GM23248 (cell line): ENCODE measurements around the gene MFSD8. TPM values are rescaled to one million over a fixed set of nuclear protein-coding genes. Genes with fewer than 3 reads are reported as not detected.

Experiments
- DNase-seq: peaks from one replicate; pipeline ENCODE4 v3.0.0-alpha.2; 2015
- H2AFZ ChIP-seq: fragments of 200-600 bp; sonication (generic); 2 replicates; pipeline ENCODE4 v1.6.1; 2016; ENCODE audit warnings: antibody characterized with exemption
- H3F3A ChIP-seq: fragments of 200-600 bp; sonication (generic); 2 replicates; pipeline ENCODE4 v1.6.1; 2016; ENCODE audit warnings: mild to moderate bottlenecking, antibody characterized with exemption, mixed run types; ENCODE audit not compliant: insufficient read depth
- H3K27ac ChIP-seq: fragments of 200-600 bp; sonication (generic); 2 replicates; pipeline ENCODE4 v1.5.1; 2016; ENCODE audit warnings: mild to moderate bottlenecking
- H3K27me3 ChIP-seq: fragments of 200-600 bp; sonication (generic); replicated peaks from 2 replicates; pipeline ENCODE4 v1.6.1; 2016; ENCODE audit warnings: mild to moderate bottlenecking; ENCODE audit not compliant: insufficient read depth
- H3K36me3 ChIP-seq: fragments of 200-600 bp; sonication (generic); 2 replicates; pipeline ENCODE4 v1.6.1; 2016; ENCODE audit warnings: low read depth, mild to moderate bottlenecking
- H3K4me1 ChIP-seq: fragments of 200-600 bp; sonication (generic); 2 replicates; pipeline ENCODE4 v1.6.1; 2016; ENCODE audit warnings: mild to moderate bottlenecking; ENCODE audit not compliant: insufficient read depth
- H3K4me2 ChIP-seq: fragments of 200-600 bp; sonication (generic); one replicate; pipeline ENCODE4 v1.6.1; 2016; ENCODE audit warnings: mild to moderate bottlenecking; ENCODE audit not compliant: unreplicated experiment
- H3K4me3 ChIP-seq: fragments of 200-600 bp; sonication (generic); 2 replicates; pipeline ENCODE4 v1.5.1; 2016; ENCODE audit warnings: mild to moderate bottlenecking
- H3K79me2 ChIP-seq: fragments of 200-600 bp; sonication (generic); 2 replicates; pipeline ENCODE4 v1.6.1; 2016; ENCODE audit warnings: mild to moderate bottlenecking; ENCODE audit not compliant: insufficient read depth
- H3K9ac ChIP-seq: fragments of 200-600 bp; sonication (generic); 2 replicates; pipeline ENCODE4 v1.6.1; 2016; ENCODE audit warnings: mild to moderate bottlenecking
- H3K9me2 ChIP-seq: fragments of 200-600 bp; sonication (generic); 2 replicates; pipeline ENCODE4 v1.6.1; 2016; ENCODE audit warnings: mixed run types, mild to moderate bottlenecking, moderate library complexity; ENCODE audit not compliant: insufficient read depth
- H3K9me3 ChIP-seq: fragments of 200-600 bp; sonication (generic); one replicate; pipeline ENCODE4 v1.6.1; 2017; ENCODE audit warnings: low read depth
- H4K20me1 ChIP-seq: fragments of 200-600 bp; sonication (generic); 2 replicates; pipeline ENCODE4 v1.6.0; 2016; ENCODE audit not compliant: insufficient read depth
- EZH2 ChIP-seq: fragments of 200-600 bp; sonication (generic); IDR thresholded peaks from 2 replicates; pipeline ENCODE4 v1.6.1; 2018; ENCODE audit warnings: antibody characterized with exemption, mild to moderate bottlenecking; ENCODE audit not compliant: insufficient read depth, poor library complexity, severe bottlenecking
- EZH2phosphoT487 ChIP-seq: fragments of 200-600 bp; sonication (generic); IDR thresholded peaks from 2 replicates; pipeline ENCODE4 v1.6.1; 2018; ENCODE audit warnings: antibody characterized with exemption, moderate library complexity, mild to moderate bottlenecking, low read depth; ENCODE audit not compliant: insufficient read depth
- WGBS, 2 experiments: methylation state at CpG; one replicate each; pipeline ENCODE4 v1.1.6; 2015 to 2017; ENCODE audit warnings: low lambda C conversion rate in 2 of 2, low coverage in 1 of 2; ENCODE audit errors: missing lambda C conversion rate in 2 of 2; 5-methylcytosine and 5-hydroxymethylcytosine counted together
- in situ Hi-C: fragments of 300-500 bp; cut with MboI; formaldehyde crosslinking; loops from 2 replicates; pipeline ENCODE4 v1.15.0; 2020
- polyA plus RNA-seq: library from polyadenylated mRNA; unstranded; fragments of >200 nt; fragmentation: Nextera tagmentation; extraction: Ambion mirVana; gene quantifications from 2 replicates; pipeline ENCODE4 v1.2.1, GENCODE V29; 2016
- total RNA-seq: library from RNA; depleted of rRNA; stranded (reverse); fragments of >200 nt; shearing (Covaris generic); gene quantifications from 2 replicates; pipeline ENCODE4 v1.2.3, GENCODE V29; 2014

The MFSD8 gene
- total and polyA plus RNA-seq, 2 experiments from 2014 or later = 13.7 to 21.8 TPM

- no peak overlapping the region for H3K4me3 ChIP-seq
- no peaks in the 10 kb centered on the region for H3F3A ChIP-seq
- no peaks in the 10 kb centered on the region for H3K36me3 ChIP-seq
- H3K4me1 ChIP-seq = no peaks in the 10 kb centered on the region
- H3K9me3 ChIP-seq = no peaks in the 10 kb centered on the region
- no peak overlapping the region for H3K4me2 ChIP-seq
- no peaks in the 10 kb centered on the region for H3K27me3 ChIP-seq
- no peak for TF ChIP-seq EZH2
- no peak for TF ChIP-seq EZH2phosphoT487
- H3K27ac ChIP-seq = no peak overlapping the region
- H3K9ac ChIP-seq = no peak overlapping the region
- in situ Hi-C loops = no loop called here
- H3K9me2 ChIP-seq = no peaks in the 10 kb centered on the region
- WGBS, 2 experiments = 81 to 89% methylated on average over 1 of the region's 1 CpG
- no peaks in the 10 kb centered on the region for H4K20me1 ChIP-seq
- H2AFZ ChIP-seq = no peak overlapping the region
- peak; percentile 63 for DNase-seq
- no peaks in the 10 kb centered on the region for H3K79me2 ChIP-seq
These were observed 30.8 kb upstream of the MFSD8 start for GRCh38 chr4:127995776-127996175.

- 91 to 98% methylated on average over 2 of the region's 2 CpGs for whole genome bisulfite sequencing, 2 experiments
- in situ Hi-C loops = no loop called here
- H3F3A ChIP-seq = no peaks in the 10 kb centered on the region
- H3K4me3 ChIP-seq = no peak overlapping the region
- H3K9ac ChIP-seq = no peak overlapping the region
- no peak overlapping the region for H3K27ac ChIP-seq
- no peaks in the 10 kb centered on the region for H3K79me2 ChIP-seq
- H3K4me2 ChIP-seq = no peak overlapping the region
- no peaks in the 10 kb centered on the region for H3K9me2 ChIP-seq
- H4K20me1 ChIP-seq = no peaks in the 10 kb centered on the region
- H3K4me1 ChIP-seq = no peaks in the 10 kb centered on the region
- no peaks in the 10 kb centered on the region for H3K9me3 ChIP-seq
- DNase-seq = no peak
- no peak for TF ChIP-seq EZH2
- TF ChIP-seq EZH2phosphoT487 = no peak
- H3K36me3 ChIP-seq = no peaks in the 10 kb centered on the region
- H2AFZ ChIP-seq = no peak overlapping the region
- no peaks in the 10 kb centered on the region for H3K27me3 ChIP-seq
These were observed 28.2 kb upstream of the MFSD8 start for GRCh38 chr4:127993151-127993550.

DNA sequence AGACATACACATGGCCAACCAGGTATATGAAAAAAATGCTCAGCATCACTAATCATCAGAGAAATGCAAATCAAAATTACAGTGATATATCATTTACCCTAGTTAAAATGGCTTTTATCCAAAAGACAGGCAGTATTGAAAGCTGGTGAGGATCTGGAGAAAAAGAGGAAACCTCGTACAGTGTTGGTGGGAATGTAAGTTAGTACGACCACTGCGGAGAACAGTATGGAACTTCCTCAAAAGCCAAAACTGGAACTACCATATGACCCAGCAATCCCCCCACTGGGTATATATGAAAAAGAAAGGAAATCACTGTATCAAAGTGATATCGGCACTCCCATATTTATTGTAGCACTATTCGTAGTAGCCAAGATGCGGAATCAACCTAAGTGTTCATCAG is 23.7 kb upstream of the MFSD8 start:
- H3K4me2 ChIP-seq = no peak overlapping the region
- no peaks in the 10 kb centered on the region for H3K9me2 ChIP-seq
- no peaks in the 10 kb centered on the region for H3K79me2 ChIP-seq
- no peaks in the 10 kb centered on the region for H3K9me3 ChIP-seq
- H3K9ac ChIP-seq = no peak overlapping the region
- in situ Hi-C loops = no loop called here
- H3K27ac ChIP-seq = no peak overlapping the region
- WGBS, 2 experiments = 97 to 100% methylated on average over 6 of the region's 6 CpGs
- no peak for TF ChIP-seq EZH2phosphoT487
- no peak for TF ChIP-seq EZH2
- no peaks in the 10 kb centered on the region for H4K20me1 ChIP-seq
- no peaks in the 10 kb centered on the region for H3F3A ChIP-seq
- H3K4me3 ChIP-seq = no peak overlapping the region
- 0 out of 2 replicates have a peak, but pooled peaks cover 10% of the 10 kb centered on the region for H3K36me3 ChIP-seq
- H3K27me3 ChIP-seq = no peaks in the 10 kb centered on the region
- DNase-seq = no peak
- no peaks in the 10 kb centered on the region for H3K4me1 ChIP-seq
- no peak overlapping the region for H2AFZ ChIP-seq

- Histone ChIP-seq H3K9ac (no peak overlapping the region), H3K4me1 (no peaks in the 10 kb centered on the region), H3F3A (no peaks in the 10 kb centered on the region), H3K9me3 (no peaks in the 10 kb centered on the region), H4K20me1 (no peaks in the 10 kb centered on the region), H3K27ac (no peak overlapping the region), H3K9me2 (no peaks in the 10 kb centered on the region), H3K36me3 (0 out of 2 replicates have a peak, but pooled peaks cover 10% of the 10 kb centered on the region), H3K4me3 (no peak overlapping the region), H3K4me2 (no peak overlapping the region), H3K79me2 (no peaks in the 10 kb centered on the region), H3K27me3 (no peaks in the 10 kb centered on the region), H2AFZ (no peak overlapping the region)
- TF ChIP-seq EZH2 (no peak), EZH2phosphoT487 (no peak)
- no peak for DNase-seq
- WGBS, 2 experiments = 88 to 97% methylated on average over 1 of the region's 1 CpG
- in situ Hi-C loops = no loop called here
These were observed 21.0 kb upstream of the MFSD8 start for GRCh38 chr4:127985989-127986388.

DNA sequence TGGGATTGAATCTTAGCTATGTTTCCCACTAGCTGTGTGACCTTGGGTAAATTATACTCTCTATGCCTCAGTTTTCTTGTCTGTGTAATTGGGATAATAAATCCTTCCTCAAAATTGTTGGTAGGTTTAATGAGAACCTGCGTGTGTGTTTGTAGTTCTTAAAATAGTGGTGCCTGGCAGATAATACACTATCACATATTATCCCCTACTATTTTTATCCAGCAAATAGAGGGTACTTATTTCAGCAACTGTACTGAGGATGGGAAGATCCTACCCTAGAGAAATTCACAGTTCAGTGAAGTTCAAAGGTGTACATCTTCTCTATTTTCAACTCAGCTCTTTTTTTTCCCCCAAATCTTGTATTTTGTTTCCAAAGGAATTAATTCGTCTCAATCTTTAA is 17.5 kb upstream of the MFSD8 start:
- H3K9me3 ChIP-seq = no peaks in the 10 kb centered on the region
- no peaks in the 10 kb centered on the region for H3K4me1 ChIP-seq
- H3F3A ChIP-seq = no peaks in the 10 kb centered on the region
- no peak for TF ChIP-seq EZH2
- no peak for TF ChIP-seq EZH2phosphoT487
- no peaks in the 10 kb centered on the region for H4K20me1 ChIP-seq
- no peaks in the 10 kb centered on the region for H3K79me2 ChIP-seq
- H3K4me2 ChIP-seq = no peak overlapping the region
- H3K36me3 ChIP-seq = 0 out of 2 replicates have a peak, but pooled peaks cover 10% of the 10 kb centered on the region
- DNase-seq = no peak
- no peak overlapping the region for H3K4me3 ChIP-seq
- in situ Hi-C loops = no loop called here
- 94 to 97% methylated on average over 2 of the region's 2 CpGs for whole genome bisulfite sequencing, 2 experiments
- no peak overlapping the region for H3K9ac ChIP-seq
- no peaks in the 10 kb centered on the region for H3K9me2 ChIP-seq
- H3K27me3 ChIP-seq = no peaks in the 10 kb centered on the region
- no peak overlapping the region for H2AFZ ChIP-seq
- no peak overlapping the region for H3K27ac ChIP-seq
